ENCODE data around the gene EFCAB7.

DNA sequence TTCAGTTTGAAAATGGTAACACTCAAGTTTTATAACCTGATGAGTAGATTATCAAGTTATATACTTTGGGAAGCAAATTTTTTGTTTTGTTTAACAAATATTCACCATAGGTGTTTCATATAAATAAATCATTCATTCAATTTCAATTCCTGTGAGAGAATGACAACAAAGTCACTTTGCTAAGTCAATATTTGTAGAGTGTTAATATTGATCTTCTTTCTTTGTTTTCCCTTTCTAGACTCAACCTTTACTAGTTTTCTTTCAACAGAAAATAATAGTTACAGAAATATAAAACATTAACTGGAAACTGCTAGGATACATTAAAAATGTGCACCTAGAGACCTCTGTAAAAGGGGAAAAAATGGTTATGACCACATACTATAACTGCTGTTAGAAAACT lies 11.1 kb downstream of the EFCAB7 start:
- TF ChIP-seq, protein P1, sequence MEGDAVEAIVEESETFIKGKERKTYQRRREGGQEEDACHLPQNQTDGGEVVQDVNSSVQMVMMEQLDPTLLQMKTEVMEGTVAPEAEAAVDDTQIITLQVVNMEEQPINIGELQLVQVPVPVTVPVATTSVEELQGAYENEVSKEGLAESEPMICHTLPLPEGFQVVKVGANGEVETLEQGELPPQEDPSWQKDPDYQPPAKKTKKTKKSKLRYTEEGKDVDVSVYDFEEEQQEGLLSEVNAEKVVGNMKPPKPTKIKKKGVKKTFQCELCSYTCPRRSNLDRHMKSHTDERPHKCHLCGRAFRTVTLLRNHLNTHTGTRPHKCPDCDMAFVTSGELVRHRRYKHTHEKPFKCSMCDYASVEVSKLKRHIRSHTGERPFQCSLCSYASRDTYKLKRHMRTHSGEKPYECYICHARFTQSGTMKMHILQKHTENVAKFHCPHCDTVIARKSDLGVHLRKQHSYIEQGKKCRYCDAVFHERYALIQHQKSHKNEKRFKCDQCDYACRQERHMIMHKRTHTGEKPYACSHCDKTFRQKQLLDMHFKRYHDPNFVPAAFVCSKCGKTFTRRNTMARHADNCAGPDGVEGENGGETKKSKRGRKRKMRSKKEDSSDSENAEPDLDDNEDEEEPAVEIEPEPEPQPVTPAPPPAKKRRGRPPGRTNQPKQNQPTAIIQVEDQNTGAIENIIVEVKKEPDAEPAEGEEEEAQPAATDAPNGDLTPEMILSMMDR (IDR thresholded peaks at IDR 0.05; ENCODE audit: insufficient read depth, low read length, poor library complexity, severe bottlenecking) = no peak
- no peak for TF ChIP-seq EZH2phosphoT487 (conservative IDR thresholded peaks at IDR 0.05; ENCODE audit: low read length)
